HG02798 (cell line): ENCODE results near the gene HS6ST1.
A peak's percentile ranks its signal among the peaks of the same experiment; 100 is the strongest.
"Not testable (repeated sequence)": the region's sequence is repeated elsewhere in the genome, so short reads cannot be mapped to it uniquely, and the experiment has no call there.

Experiments used
- ATAC-seq: cut with Tn5 transposase; IDR thresholded peaks from one replicate; pipeline ENCODE4 v1.9.1; 2021; ENCODE audit warnings: mild to moderate bottlenecking; ENCODE audit not compliant: unreplicated experiment, poor library complexity

The HS6ST1 gene

DNA sequence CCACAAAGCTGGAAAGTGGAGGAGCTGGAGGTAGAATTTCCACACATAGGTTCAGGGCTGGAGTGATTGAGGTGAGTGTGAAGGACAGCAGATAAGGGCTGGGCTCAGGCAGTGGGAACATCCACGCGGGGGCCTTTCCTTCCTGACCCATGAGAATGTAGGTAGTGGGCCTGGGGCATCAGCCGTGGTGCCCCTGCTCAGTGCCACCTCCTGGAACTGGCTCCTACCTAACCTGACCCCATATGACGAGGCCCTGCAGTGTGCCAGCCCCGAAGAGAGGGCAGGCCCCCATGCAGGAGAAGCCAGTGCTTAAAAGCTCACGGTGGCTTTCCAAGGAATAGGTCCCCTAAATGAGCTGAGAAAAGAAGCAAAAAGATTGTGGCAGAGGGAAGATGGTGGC, 66.2 kb downstream of the HS6ST1 start:
- ATAC-seq: no peak

DNA sequence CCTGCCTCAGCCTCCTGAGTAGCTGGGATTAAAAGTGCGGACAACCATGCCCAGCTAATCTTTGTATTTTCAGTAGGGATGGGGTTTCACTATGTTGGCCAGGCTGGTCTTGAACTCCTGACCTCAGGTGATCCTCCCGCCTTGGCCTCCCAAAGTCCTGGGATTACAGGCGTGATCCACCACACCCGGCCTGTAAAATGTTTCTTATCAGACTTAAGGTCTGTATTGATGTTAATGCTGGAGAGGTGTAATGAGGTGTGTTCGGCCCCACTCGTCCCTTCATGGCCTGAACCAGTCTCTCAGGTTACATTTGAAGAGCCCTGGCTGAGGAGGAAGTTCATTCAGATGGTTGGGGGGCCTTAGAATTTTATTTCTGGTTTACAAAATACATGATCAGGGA, 66.6 kb downstream of the HS6ST1 start:
- not testable (repeated sequence) for ATAC-seq

DNA sequence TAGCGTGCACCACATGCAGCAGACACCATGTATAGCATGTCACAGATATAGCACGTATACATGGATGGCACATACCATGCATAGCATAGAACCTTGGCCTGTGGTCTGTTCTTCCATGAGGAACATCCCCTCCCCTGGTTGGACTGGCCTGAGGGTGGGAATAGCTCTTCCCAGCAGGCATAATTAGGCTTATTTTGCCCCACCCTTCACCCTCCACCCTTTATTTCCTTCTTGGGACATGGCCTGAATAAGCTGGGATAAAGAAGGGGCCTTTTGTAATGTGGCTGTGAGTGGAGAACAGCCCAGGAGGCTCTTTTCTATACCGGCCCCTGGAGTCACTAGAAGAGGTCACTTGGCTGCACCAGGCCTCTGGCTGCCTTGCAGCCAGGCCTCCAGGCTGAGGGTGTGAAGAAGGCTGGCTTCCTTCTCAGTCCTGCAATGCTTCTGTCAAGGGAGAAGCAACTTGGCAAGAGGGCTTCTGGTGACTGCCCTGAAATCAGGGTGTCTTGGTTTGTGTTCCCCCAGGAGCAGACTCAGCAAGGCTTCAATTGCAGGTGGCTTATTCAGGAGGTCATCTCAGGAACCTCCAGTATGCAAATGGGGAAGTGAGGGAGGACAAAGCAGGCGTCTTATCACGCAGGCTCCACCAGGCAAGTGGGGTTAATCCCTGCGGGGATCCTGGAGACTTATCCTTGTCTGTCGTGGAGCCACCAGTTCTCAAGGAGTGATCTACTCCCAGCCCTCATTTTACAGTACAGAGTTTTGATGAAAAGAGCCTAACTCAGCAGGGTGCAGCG, 68.2 kb downstream of the HS6ST1 start:
- ATAC-seq: no peak

DNA sequence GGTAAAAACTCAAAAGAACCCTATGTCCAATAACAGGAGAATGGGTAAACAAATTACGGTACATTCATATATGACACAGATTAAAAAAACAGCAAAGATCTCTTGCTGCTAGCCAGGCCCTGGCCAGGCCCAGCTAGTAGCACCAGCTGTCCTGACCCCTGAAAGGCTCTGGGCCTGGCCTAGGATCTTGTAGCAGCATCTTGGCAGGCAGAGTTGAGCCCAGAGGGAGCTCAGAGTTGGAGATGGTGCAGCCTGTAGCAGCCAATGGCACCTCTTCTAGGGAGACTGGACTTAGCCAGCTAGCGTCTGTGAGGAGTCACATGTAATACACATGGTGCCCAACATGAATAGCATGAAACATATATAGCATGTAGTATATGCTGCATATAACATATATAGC, 69.1 kb downstream of the HS6ST1 start:
- no peak for ATAC-seq

DNA sequence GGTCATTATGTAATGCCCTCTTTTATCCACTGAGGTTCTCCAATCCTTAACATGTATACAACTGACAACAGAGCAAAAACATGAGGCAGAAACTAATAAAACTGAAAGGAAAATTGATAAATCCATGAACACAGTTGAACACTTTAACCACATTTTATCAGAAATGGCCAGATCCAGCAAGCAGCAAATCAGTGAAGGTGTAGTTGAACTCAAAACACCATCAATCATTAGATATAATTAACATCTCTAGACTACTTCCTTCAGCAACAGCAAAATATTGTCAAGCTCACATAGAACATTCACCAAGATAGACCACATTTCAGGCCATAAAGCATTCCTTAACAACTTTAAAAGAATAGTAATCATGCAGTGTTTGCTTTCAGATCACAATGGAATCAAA, 72.9 kb downstream of the HS6ST1 start:
- no peak for ATAC-seq

DNA sequence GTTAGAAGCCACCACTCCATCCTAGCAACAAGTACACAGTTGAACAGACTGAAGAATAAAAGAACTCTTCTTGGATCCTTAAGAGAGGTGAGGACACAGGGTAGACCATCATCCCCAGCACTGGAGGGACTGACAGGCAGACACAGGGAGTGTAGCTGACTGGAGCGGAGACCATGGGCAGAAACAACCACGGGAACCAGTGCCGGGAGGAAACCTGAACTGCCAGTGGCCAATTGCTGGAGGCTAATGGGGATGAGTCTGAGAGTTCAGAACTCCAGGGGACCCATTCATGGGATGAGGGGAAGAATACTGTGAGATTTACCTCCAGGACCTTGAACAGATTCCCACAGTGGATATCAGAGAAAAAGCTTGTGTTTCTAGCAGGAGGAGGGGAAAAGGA, 76.8 kb downstream of the HS6ST1 start:
- no peak for ATAC-seq

DNA sequence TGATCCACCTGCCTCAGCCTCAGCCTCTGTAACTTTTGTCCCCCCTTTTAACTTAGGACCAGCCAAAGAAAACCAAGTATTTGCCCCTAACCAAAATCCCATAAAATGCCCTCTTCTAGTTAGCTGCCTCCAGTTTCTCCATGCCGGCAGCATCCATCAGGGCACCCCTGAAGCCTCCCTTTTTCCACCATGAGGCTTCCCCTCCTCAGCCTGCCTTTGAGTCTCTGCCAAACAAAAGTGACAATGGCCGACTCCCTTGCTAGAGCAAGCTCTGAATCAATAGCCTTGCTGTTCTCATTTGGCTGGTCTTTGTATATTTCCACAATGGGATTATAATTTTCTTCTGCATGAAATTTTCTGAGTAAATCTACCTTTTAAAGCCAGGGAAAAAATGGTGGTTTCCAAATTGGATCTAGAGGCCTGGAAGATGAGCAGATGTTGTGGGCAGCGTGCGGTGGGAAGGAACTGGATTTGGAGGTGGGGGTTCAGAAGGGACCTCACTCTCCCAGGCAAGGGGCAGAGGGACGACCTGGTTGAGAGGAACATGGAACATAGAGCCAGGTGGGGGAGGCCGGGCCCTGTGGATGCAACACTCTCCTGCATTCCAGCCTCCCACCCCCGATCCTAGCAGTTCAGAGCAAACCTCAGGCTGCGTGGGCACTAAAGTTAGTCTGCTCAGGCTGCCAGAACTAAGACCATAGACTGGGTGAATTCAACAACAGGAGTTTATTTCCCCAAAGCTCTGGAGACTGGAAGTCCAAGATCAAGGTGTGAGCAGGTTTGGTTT, 80.6 kb downstream of the HS6ST1 start:
- no peak for ATAC-seq

DNA sequence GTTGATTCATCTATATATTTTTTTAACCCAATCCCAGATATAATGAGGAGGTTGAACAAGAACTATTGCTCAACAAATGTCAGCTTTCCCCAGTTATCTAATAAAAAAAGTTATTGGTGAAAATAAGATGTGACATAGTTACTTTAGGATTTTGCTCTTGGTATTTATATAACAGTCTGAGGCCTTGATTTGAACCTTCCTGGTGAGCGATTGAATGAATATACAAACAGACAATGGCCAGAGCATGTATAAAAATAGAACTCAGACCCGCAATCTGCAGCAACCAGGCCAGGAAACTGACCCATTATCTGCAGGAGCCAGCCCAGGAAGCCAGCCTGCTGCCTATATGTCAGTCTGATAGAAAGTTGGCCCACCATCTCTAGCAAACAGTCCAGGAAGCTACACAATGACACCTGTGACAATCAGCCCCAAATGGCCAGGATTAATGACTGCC, 81.6 kb downstream of the HS6ST1 start:
- ATAC-seq: no peak

DNA sequence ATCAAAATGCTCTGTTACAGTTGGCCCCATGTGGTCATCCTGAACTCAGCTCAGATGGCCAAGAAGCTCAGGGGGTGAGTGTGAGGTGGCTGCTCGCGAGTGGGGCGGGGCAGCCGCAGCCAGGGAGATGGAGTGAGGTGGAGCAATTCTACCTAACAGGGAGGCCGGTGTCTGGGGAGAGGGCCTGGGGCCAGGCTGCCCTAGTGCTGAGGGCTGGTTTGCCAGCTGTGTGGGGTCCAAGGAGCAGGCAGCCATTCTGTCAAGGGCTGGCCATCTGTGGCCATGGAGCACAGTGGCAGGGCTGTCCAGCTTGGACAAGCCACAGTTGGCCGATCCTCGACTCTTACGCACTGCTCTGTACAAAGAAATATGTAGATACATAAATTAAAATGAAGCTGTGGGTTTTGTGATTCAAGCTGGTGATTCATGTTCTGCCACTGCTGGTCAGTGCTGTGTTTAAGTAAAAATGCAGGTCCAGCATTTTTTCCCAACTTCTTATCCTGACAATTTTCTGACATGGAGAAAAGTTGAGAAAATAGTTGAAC, 82.1 kb downstream of the HS6ST1 start:
- ATAC-seq: no peak

DNA sequence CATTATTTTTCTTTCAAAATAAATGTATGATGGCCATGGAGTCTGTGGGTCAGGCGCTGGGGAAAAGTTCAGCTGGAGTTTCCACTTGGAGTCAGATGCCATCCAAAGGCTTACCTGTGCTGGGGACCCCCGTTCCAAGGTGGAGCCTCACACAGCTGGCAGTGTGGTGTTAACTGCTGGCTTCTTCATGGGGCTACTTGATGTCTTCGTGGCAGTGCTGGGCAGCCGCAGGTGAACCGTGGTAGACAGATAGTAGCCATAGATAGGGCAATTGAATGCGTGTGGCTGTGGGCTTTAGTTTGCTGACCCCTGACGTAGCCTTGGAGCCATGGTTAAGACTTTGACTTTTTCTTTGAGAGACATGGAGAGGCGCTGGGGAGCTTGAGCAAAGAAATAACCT, 83.1 kb downstream of the HS6ST1 start:
- ATAC-seq: no peak

DNA sequence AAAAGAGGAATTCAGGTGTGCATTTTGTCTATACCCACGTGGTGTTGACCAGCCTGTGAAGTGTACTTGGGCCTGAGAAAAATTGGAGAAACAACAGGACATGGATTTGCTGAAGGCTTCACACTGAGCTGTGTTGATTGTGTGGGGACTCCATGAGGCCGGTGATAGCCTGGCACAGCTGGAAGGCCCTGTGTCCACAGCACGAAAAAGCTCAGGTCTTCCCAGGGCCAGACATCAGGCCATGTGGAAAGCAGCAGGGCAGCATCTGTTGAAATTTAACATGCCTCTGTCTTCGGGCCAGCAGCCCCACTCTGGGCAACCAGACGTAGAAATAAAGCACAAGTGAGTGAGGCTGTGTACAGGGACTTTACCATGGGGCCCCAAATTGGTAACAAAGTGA, 84.1 kb downstream of the HS6ST1 start:
- no peak for ATAC-seq

DNA sequence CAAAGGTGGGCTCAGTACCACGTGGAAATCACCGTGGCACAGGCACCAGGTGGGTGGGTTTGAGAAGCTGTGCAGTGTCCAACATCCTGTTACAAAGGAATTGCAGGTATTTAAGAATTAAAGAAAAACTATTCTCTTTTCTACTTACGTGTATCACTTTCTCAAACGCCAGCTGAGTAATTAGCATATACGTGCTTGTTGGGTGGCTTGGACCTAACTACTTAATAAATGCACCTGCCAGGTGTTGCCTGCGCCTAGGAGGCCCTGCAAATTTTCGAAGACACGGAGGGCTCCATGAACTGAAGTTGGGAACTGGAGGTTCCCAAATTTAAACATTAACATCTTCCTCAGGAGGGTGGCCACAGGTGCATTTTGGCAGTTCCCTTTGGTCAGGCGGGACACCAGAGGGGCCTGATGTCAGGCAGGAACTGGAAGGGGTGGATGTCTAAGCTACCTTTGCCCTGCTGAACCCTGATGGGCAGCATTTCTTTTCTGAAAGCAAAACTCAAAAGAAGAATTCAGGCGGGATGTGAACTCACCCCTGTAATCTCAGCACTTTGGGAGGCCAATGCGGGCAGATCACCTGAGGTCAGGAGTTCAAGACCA, 84.8 kb downstream of the HS6ST1 start:
- ATAC-seq: peak; percentile 2

DNA sequence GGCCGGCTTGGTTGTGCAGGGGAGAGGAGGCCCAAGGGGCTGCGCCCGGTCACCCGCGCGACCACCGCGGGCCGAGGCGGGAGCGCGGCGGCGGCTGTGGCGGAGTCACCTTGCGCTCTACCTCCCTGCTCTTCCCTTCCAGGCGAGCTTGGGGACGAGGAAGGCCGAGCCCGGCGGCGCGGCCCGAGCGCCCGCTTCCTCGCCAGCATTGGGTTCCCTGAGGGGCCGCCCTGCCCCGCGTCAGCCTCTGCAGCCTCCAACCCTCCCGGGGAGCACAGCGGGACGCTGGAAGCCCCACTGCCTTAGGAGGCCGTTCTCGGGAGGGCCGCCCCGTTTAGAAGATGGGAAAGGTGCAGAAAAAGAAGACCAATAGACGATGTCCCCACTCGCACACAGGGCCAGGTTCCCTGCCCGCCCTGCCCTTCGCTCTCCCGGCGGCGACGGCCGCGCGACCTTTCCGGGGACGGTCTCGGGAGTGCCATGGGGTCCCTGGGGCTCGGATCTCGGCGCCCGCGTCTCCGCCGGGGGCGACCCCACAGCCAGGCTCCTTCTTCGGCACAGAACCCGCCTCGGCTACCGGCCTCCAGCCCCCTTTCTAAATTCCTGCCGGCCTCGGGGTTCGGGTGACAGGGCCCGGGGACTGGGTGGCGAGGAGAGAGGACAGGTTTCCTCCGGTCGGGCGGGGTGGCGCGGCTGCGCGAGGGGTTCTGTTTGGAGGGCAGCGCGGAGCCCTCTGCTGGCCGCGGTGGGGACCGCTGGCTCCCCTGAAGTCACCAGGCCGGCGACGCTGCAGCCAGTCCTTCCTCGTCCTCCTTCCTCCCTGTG, 85.5 kb downstream of the HS6ST1 start:
- peak; percentile 99 for ATAC-seq

DNA sequence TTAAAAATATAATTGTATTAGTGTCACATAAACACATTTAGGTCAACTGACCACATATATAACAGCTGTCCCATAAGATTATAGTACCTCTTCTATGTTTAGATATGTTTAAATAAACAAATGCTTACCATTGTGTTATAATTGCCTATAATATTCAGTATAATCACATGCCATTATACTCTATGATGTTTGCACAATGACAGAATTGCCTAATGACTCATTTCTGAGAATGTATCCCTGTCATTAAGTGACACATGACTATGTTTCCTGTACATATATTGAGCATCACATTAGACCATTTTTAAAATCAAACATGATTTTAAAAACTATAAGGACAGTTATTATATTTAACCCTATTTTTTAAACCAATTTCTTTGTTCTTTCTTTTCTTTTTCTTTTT, 89.8 kb downstream of the HS6ST1 start:
- ATAC-seq: no peak

DNA sequence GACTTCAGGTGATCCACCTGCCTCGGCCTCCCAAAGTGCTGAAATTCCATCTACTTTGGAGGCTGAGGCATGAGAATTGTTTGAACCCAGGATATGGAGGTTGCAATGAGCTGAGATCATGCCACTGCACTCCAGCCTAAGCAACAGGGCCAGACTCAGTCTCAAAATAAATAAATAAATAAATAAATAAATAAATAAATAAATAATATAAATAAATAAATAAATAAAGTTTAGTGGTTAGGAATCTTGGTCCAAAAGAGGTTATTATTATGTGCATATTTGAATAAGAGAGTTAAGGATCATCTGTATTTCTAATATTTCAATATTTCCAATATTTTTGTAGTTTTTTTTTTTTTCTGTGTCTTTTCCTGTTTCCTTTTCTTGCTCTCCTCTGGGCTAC, 90.8 kb downstream of the HS6ST1 start:
- no peak for ATAC-seq

DNA sequence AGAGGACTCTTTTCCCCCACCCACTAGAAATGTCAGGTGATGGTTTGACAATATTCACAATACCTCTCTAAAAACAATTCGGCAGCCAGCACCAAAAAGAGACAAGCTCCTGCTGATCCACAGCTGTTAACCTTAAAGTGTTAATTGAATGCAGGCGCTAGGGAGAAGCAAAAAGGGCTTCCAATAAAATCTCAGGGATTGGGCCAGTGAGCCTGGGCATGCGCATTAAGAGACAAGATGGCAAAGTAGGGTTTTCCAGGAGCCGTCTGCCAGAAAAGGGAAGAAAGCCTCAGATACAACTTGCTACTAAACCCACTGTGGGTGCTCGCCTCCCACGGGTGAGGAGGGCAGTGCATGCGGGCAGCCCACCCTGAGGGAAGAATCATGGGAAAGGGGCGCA, 98.8 kb downstream of the HS6ST1 start:
- no peak for ATAC-seq

DNA sequence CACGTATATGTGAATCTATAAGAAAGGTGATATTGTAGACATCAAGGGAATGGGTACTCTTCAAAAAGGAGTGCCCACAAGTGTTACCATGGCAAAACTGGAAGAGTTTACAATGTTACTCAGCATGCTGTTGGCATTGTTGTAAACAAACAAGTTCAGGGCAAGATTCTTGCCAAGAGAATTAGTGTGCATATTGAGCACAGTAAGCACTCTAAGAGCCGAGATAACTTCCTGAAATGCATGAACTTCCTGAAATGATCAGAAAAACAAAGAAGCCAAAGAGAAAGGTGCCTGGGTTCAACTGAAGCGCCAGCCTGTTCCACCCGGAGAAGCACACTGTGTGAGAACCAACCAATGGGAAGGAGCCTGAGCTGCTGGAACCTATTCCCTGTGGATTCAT, 101.0 kb downstream of the HS6ST1 start:
- no peak for ATAC-seq

DNA sequence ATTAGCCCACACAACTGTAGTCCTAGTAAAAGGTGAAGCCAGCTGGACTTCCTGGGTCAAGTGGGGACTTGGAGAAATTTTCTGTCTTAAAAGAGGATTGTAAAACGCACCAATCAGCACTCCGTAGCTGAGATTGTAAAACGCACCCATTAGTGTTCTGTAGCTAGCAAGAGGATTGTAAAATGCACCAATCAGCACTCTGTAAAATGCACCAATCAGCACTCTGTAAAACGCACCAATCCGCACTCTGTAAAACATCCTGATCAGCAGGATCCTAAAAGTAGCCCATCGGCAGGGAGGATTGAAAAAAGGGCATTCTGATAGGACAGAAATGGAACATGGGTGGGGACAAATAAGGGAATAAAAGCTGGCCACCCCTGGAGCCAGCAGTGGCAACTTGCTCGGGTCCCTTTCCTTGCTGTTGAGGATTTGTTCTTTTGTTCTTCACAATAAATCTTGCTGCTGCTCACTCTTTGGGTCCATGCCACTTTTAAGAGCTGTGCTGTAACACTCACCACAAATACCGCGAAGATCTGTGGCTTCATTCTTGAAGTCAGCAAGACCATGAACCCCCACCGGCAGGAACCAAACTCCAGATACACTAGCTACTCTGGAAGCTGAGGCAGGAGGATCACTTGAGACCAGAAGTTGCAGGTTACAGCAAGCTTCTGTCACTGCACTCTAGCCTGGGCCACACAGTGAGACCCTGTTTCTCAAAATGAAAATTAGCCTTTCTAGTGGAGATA, 102.6 kb downstream of the HS6ST1 start:
- no peak for ATAC-seq
